ENCODE results near the gene MYO9A. TPM values are rescaled to one million over a fixed set of nuclear protein-coding genes. Genes with fewer than 3 reads are reported as not detected.

MYO9A gene
- polyA plus RNA-seq, 1 experiment, result 13.1 TPM

GRCh38 chr15:71776304-71776703, 341.6 kb downstream of the MYO9A start:
- Histone ChIP-seq H3K27me3 (ENCODE audit: control insufficient read depth, insufficient read depth, low read length) (no peaks in the 10 kb centered on the region), H3K4me3 (ENCODE audit: low read depth, low read length) (no peak overlapping the region), H3K36me3 (ENCODE audit: control insufficient read depth, insufficient read depth, low read length) (peaks cover 2% of the 10 kb centered on the region; the same call in 1 of the 2 replicates)
- POLR2A ChIA-PET, result no interaction called here
- CTCF ChIA-PET, result no interaction called here
- DNase-seq (ENCODE audit: low read depth), result no peak
- TF ChIP-seq CTCF (IDR thresholded peaks at IDR 0.05; ENCODE audit: insufficient read depth, low read depth, low read length), result no peak

- H3K4me3 ChIP-seq (ENCODE audit: low read depth, low read length), result no peak overlapping the region
- DNase-seq (ENCODE audit: low read depth), result no peak
- no peaks in the 10 kb centered on the region for H3K27me3 ChIP-seq (ENCODE audit: control insufficient read depth, insufficient read depth, low read length)
- no peak for TF ChIP-seq CTCF (IDR thresholded peaks at IDR 0.05; ENCODE audit: insufficient read depth, low read depth, low read length)
- POLR2A ChIA-PET, result no interaction called here
- H3K36me3 ChIP-seq (ENCODE audit: control insufficient read depth, insufficient read depth, low read length), result peaks cover 2% of the 10 kb centered on the region; the same call in 1 of the 2 replicates
- CTCF ChIA-PET, result interaction anchor here (1.7 kb wide), 1 partner anchor 23 kb away, joined by 5 read pairs; no protein-coding TSS in a partner anchor
These were observed 342.1 kb downstream of the MYO9A start for GRCh38 chr15:71775856-71776255.

GRCh38 chr15:71773206-71773859, 344.6 kb downstream of the MYO9A start:
- CTCF ChIA-PET, result interaction anchor here (1.1 kb wide), 1 partner anchor 380 kb away, joined by 3 read pairs; no protein-coding TSS in a partner anchor
- DNase-seq (ENCODE audit: low read depth), result no peak
- Histone ChIP-seq H3K27me3 (ENCODE audit: control insufficient read depth, insufficient read depth, low read length) (no peaks in the 10 kb centered on the region), H3K4me3 (ENCODE audit: low read depth, low read length) (no peak overlapping the region), H3K36me3 (ENCODE audit: control insufficient read depth, insufficient read depth, low read length) (peaks cover 2% of the 10 kb centered on the region; the same call in 1 of the 2 replicates)
- TF ChIP-seq CTCF (IDR thresholded peaks at IDR 0.05; ENCODE audit: insufficient read depth, low read depth, low read length), result no peak
- POLR2A ChIA-PET, result no interaction called here

Small RNA genes lying within 50 kb of the gene (small RNA-seq; reads per million reads assigned to genes)
- gene RNA5SP399 (ENCODE audit: insufficient read length, low read depth, low replicate concordance), result not detected
- gene RNU2-65P (ENCODE audit: insufficient read length, low read depth, low replicate concordance), result not detected

Other genes starting within 250 kb of the MYO9A start
- gene SENP8, start 253 bp upstream of the MYO9A start, polyA plus RNA-seq (2011; rRNA removed), result 3.1 and 6.0 TPM in 2 replicates
- 0.17 and 0.21 TPM in 2 replicates for gene GRAMD2A, start 79.6 kb upstream of the MYO9A start, polyA plus RNA-seq (2011; rRNA removed)
- 2,101 and 2,533 TPM in 2 replicates for gene PKM, start 113.0 kb upstream of the MYO9A start, polyA plus RNA-seq (2011; rRNA removed)
- 69.7 and 73.4 TPM in 2 replicates for gene PARP6, start 154.4 kb upstream of the MYO9A start, polyA plus RNA-seq (2011; rRNA removed)
- gene CELF6, start 202.0 kb upstream of the MYO9A start, polyA plus RNA-seq (2011; rRNA removed), result 0.12 and 0.16 TPM in 2 replicates

Data from BJ (cell line).